IPS-18a (cell line): ENCODE measurements around the gene CHRM3.

ENCODE experiments used
- H3K27ac ChIP-seq: one replicate; pipeline ENCODE4 v1.5.1; 2013; ENCODE audit warnings: low read length
- H3K27me3 ChIP-seq: one replicate; pipeline ENCODE4 v1.6.1; 2013; ENCODE audit warnings: mild to moderate bottlenecking, low read length; ENCODE audit not compliant: control insufficient read depth, insufficient read depth
- H3K36me3 ChIP-seq: one replicate; pipeline ENCODE4 v1.6.1; 2013; ENCODE audit warnings: low read depth, low read length; ENCODE audit not compliant: control insufficient read depth
- H3K4me1 ChIP-seq: one replicate; pipeline ENCODE4 v1.6.1; 2013; ENCODE audit warnings: low read depth, low read length; ENCODE audit not compliant: control insufficient read depth
- H3K4me3 ChIP-seq: one replicate; pipeline ENCODE4 v1.5.1; 2013; ENCODE audit warnings: low read length
- H3K9ac ChIP-seq: one replicate; pipeline ENCODE4 v1.6.1; 2013; ENCODE audit warnings: mild to moderate bottlenecking, low read length, moderate library complexity
- H3K9me3 ChIP-seq: one replicate; pipeline ENCODE4 v1.6.1; 2013; ENCODE audit warnings: low read depth, low read length; ENCODE audit not compliant: control insufficient read depth

Gene CHRM3

GRCh38 chr1:239417986-239418640 lies 31.7 kb downstream of the CHRM3 start:
- Histone ChIP-seq H3K4me1 (no peaks in the 10 kb centered on the region), H3K9ac (no peak overlapping the region), H3K27ac (no peak overlapping the region), H3K4me3 (no peak overlapping the region), H3K9me3 (no peaks in the 10 kb centered on the region), H3K27me3 (no peaks in the 10 kb centered on the region), H3K36me3 (no peaks in the 10 kb centered on the region)

DNA sequence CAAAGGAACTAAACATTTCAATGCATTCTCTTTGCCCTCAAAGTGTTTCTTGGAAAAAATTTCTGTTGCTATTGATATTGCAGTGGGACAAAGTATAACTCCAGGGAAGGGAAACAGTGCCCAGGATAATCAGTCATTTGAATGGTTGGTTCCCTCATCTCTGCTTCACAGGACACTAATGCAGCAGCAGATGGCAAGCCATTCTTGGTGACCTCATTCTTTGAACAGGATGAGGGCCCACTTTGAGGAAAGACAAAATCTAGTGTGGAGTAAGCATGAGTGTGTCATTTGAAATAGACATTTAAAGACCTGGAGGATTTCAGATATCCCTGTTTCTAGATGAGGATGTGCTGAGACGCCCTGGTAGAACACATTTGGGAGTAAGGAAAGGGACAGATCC lies 32.3 kb downstream of the CHRM3 start:
- Histone ChIP-seq H3K9me3 (no peaks in the 10 kb centered on the region), H3K27me3 (no peaks in the 10 kb centered on the region), H3K4me3 (no peak overlapping the region), H3K36me3 (no peaks in the 10 kb centered on the region), H3K4me1 (no peaks in the 10 kb centered on the region), H3K27ac (no peak overlapping the region), H3K9ac (no peak overlapping the region)

- Histone ChIP-seq H3K4me3 (no peak overlapping the region), H3K9me3 (no peaks in the 10 kb centered on the region), H3K9ac (no peak overlapping the region), H3K36me3 (no peaks in the 10 kb centered on the region), H3K4me1 (no peaks in the 10 kb centered on the region), H3K27me3 (no peaks in the 10 kb centered on the region), H3K27ac (no peak overlapping the region)
These were observed 35.4 kb downstream of the CHRM3 start for GRCh38 chr1:239421811-239422210.

DNA sequence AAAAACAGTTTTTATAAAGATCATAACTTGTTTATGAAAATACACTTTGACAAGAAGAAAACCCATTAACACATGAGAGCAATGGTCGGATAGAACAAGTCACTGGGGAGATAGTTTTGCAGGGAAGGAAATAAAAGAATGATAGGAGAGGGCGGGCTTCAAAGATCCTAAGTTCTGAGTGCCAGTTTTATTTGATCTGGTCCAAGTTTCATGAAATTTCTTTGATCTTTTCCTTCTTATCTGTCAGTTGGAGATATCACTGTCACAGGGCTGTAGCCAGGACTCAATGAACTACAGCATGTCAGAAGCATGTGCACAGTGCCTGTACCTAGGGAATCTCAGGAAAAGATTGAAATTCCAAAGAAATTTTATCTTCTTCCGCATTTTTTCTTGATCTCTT lies 36.5 kb downstream of the CHRM3 start:
- Histone ChIP-seq H3K4me3 (no peak overlapping the region), H3K36me3 (no peaks in the 10 kb centered on the region), H3K4me1 (no peaks in the 10 kb centered on the region), H3K27me3 (no peaks in the 10 kb centered on the region), H3K9me3 (no peaks in the 10 kb centered on the region), H3K27ac (no peak overlapping the region), H3K9ac (no peak overlapping the region)

GRCh38 chr1:239426821-239427475 lies 40.6 kb downstream of the CHRM3 start:
- H3K9ac ChIP-seq: no peak overlapping the region
- no peaks in the 10 kb centered on the region for H3K9me3 ChIP-seq
- H3K4me3 ChIP-seq: no peak overlapping the region
- H3K27ac ChIP-seq: no peak overlapping the region
- no peaks in the 10 kb centered on the region for H3K36me3 ChIP-seq
- no peaks in the 10 kb centered on the region for H3K4me1 ChIP-seq
- H3K27me3 ChIP-seq: no peaks in the 10 kb centered on the region

GRCh38 chr1:239427712-239428111 lies 41.3 kb downstream of the CHRM3 start:
- Histone ChIP-seq H3K27ac (no peak overlapping the region), H3K9ac (no peak overlapping the region), H3K36me3 (no peaks in the 10 kb centered on the region), H3K27me3 (no peaks in the 10 kb centered on the region), H3K9me3 (no peaks in the 10 kb centered on the region), H3K4me1 (no peaks in the 10 kb centered on the region), H3K4me3 (no peak overlapping the region)

- no peak overlapping the region for H3K27ac ChIP-seq
- H3K4me3 ChIP-seq: no peak overlapping the region
- no peak overlapping the region for H3K9ac ChIP-seq
- H3K27me3 ChIP-seq: no peaks in the 10 kb centered on the region
- H3K9me3 ChIP-seq: no peaks in the 10 kb centered on the region
- H3K4me1 ChIP-seq: no peaks in the 10 kb centered on the region
- no peaks in the 10 kb centered on the region for H3K36me3 ChIP-seq
These were observed 41.8 kb downstream of the CHRM3 start for GRCh38 chr1:239428120-239428710.

GRCh38 chr1:239429163-239429562 lies 42.8 kb downstream of the CHRM3 start:
- no peaks in the 10 kb centered on the region for H3K27me3 ChIP-seq
- no peaks in the 10 kb centered on the region for H3K4me1 ChIP-seq

DNA sequence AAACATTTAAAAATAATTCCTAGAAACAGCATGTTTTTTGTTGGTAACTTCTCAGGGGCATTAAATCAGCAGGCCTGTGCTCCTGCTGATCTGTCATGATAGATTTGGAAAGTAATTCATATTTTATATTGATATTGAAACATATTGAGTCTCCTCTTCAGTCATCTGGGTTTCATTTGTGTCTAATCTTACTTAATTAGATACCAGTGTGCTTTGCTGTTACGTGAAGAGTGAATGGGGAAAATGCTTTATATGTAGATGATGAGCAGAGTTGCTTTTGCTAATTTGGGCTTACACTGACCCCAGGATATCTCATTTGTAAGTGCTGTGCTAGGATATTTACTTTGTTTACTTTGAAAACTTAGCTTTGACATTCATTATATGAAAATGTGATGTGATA lies 45.9 kb downstream of the CHRM3 start:
- H3K9ac ChIP-seq: no peak overlapping the region
- no peaks in the 10 kb centered on the region for H3K27me3 ChIP-seq
- no peaks in the 10 kb centered on the region for H3K4me1 ChIP-seq
- no peak overlapping the region for H3K27ac ChIP-seq
- no peaks in the 10 kb centered on the region for H3K9me3 ChIP-seq
- no peak overlapping the region for H3K4me3 ChIP-seq
- no peaks in the 10 kb centered on the region for H3K36me3 ChIP-seq

More at GRCh38 chr1:239429163-239429562, 42.8 kb downstream of the CHRM3 start:
- Histone ChIP-seq H3K36me3 (no peaks in the 10 kb centered on the region), H3K9me3 (no peaks in the 10 kb centered on the region), H3K27ac (no peak overlapping the region), H3K9ac (no peak overlapping the region), H3K4me3 (no peak overlapping the region)

GRCh38 chr1:239434181-239434580 lies 47.8 kb downstream of the CHRM3 start:
- no peak overlapping the region for H3K9ac ChIP-seq
- H3K27me3 ChIP-seq: no peaks in the 10 kb centered on the region
- H3K9me3 ChIP-seq: no peaks in the 10 kb centered on the region
- H3K36me3 ChIP-seq: no peaks in the 10 kb centered on the region
- H3K27ac ChIP-seq: no peak overlapping the region
- H3K4me1 ChIP-seq: no peaks in the 10 kb centered on the region
- no peak overlapping the region for H3K4me3 ChIP-seq
